ENCODE results near the gene SH3TC1. TPM values are rescaled to one million over a fixed set of nuclear protein-coding genes. Genes with fewer than 3 reads are reported as not detected.

Gene SH3TC1
- total RNA-seq, 2 experiments from 2014 or later = 28.5 to 28.8 TPM

GRCh38 chr4:8197521-8197920, 1.6 kb upstream of the SH3TC1 start:
- Mint-ChIP-seq H3K27me3 (no peaks in the 10 kb centered on the region), H3K4me3 (no peak overlapping the region), H3K36me3 (no peaks in the 10 kb centered on the region), H3K9me3 (no peaks in the 10 kb centered on the region), H3K4me1 (ENCODE audit: low read depth) (peaks cover 35% of the 10 kb centered on the region), H3K27ac (no peak overlapping the region)
- no peak for DNase-seq
- POLR2A ChIA-PET = no interaction called here
- CTCF ChIA-PET = interaction anchor here (1.6 to 2.6 kb wide), 2 partner anchors 21 to 44 kb away, joined by 4 to 17 read pairs; no protein-coding TSS in a partner anchor
- intact Hi-C loops (cut with micrococcal nuclease) = loop anchor here (5.0 kb wide), 1 partner anchor 40 kb away; the partner anchor contains the start of gene ABLIM2

- DNase-seq = no peak
- CTCF ChIA-PET = interaction anchor here (0.9 to 2.6 kb wide), 4 partner anchors 19 to 44 kb away, joined by 3 to 17 read pairs (median 4); no protein-coding TSS in a partner anchor
- Mint-ChIP-seq H3K27ac (peak overlapping the region; percentile 60), H3K4me3 (peak overlapping the region; percentile 83), H3K9me3 (no peaks in the 10 kb centered on the region), H3K27me3 (no peaks in the 10 kb centered on the region), H3K4me1 (ENCODE audit: low read depth) (peaks cover 40% of the 10 kb centered on the region), H3K36me3 (no peaks in the 10 kb centered on the region)
- POLR2A ChIA-PET = interaction anchor here (0.6 to 2.0 kb wide), 6 partner anchors 23 to 221 kb away, joined by 3 to 8 read pairs (median 4); partner anchors contain the start of gene ABLIM2
- intact Hi-C loops (cut with micrococcal nuclease) = loop anchor here (5.0 kb wide), 1 partner anchor 41 kb away; the partner anchor contains the start of gene ABLIM2
Measured at GRCh38 chr4:8198206-8198905, 734 bp upstream of the SH3TC1 start.

- Mint-ChIP-seq H3K9me3 (no peaks in the 10 kb centered on the region), H3K27ac (peak overlapping the region; percentile 81), H3K36me3 (no peaks in the 10 kb centered on the region), H3K4me3 (peak overlapping the region; percentile 83), H3K27me3 (no peaks in the 10 kb centered on the region), H3K4me1 (ENCODE audit: low read depth) (peaks cover 42% of the 10 kb centered on the region)
- CTCF ChIA-PET = interaction anchor here (1.1 to 2.6 kb wide), 2 partner anchors 23 to 36 kb away, joined by 3 to 17 read pairs; no protein-coding TSS in a partner anchor
- DNase-seq = peak; percentile 54
- POLR2A ChIA-PET = interaction anchor here (1.4 to 2.0 kb wide), 5 partner anchors 21 to 220 kb away, joined by 3 to 8 read pairs (median 5); partner anchors contain the start of gene ABLIM2
- intact Hi-C loops (cut with micrococcal nuclease) = loop anchor here (1.0 to 5.0 kb wide), 3 partner anchors 21 to 42 kb away; partner anchors contain the start of gene ABLIM2
Measured at GRCh38 chr4:8199594-8200301, 658 bp downstream of the SH3TC1 start.

GRCh38 chr4:8200302-8200975, 1.3 kb downstream of the SH3TC1 start:
- DNase-seq = peak; percentile 62
- H3K27ac Mint-ChIP-seq = peak overlapping the region; percentile 81
- H3K36me3 Mint-ChIP-seq = no peaks in the 10 kb centered on the region
- intact Hi-C loops (cut with micrococcal nuclease) = loop anchor here (2.0 kb wide), 1 partner anchor 20 kb away; no protein-coding TSS in a partner anchor
- H3K4me3 Mint-ChIP-seq = peak overlapping the region; percentile 83
- no peaks in the 10 kb centered on the region for H3K27me3 Mint-ChIP-seq
- peaks cover 42% of the 10 kb centered on the region for H3K4me1 Mint-ChIP-seq (ENCODE audit: low read depth)
- ChIA-PET CTCF (interaction anchor here (2.6 kb wide), 1 partner anchor 24 kb away, joined by 17 read pairs; no protein-coding TSS in a partner anchor), POLR2A (interaction anchor here (1.8 to 2.0 kb wide), 2 partner anchors 28 to 219 kb away, joined by 7 to 8 read pairs; no protein-coding TSS in a partner anchor)
- no peaks in the 10 kb centered on the region for H3K9me3 Mint-ChIP-seq

- intact Hi-C loops (cut with micrococcal nuclease) = loop anchor here (2.0 kb wide), 1 partner anchor 19 kb away; no protein-coding TSS in a partner anchor
Measured at GRCh38 chr4:8201321-8201781, 2.3 kb downstream of the SH3TC1 start.

GRCh38 chr4:8202108-8203051, 3.3 kb downstream of the SH3TC1 start:
- CTCF ChIA-PET = interaction anchor here (1.1 to 1.7 kb wide), 3 partner anchors 26 to 40 kb away, joined by 5 to 7 read pairs (median 7); no protein-coding TSS in a partner anchor
- H3K9me3 Mint-ChIP-seq = no peaks in the 10 kb centered on the region
- DNase-seq = no peak
- peaks cover 42% of the 10 kb centered on the region for H3K4me1 Mint-ChIP-seq (ENCODE audit: low read depth)
- H3K27me3 Mint-ChIP-seq = no peaks in the 10 kb centered on the region
- H3K4me3 Mint-ChIP-seq = no peak overlapping the region
- intact Hi-C loops (cut with micrococcal nuclease) = no loop called here
- POLR2A ChIA-PET = interaction anchor here (1.5 kb wide), 1 partner anchor 19 kb away, joined by 4 read pairs; no protein-coding TSS in a partner anchor
- H3K27ac Mint-ChIP-seq = no peak overlapping the region
- H3K36me3 Mint-ChIP-seq = peaks cover 1% of the 10 kb centered on the region

More at GRCh38 chr4:8201321-8201781, 2.3 kb downstream of the SH3TC1 start:
- H3K36me3 Mint-ChIP-seq = peaks cover 1% of the 10 kb centered on the region
- peak overlapping the region; percentile 81 for H3K27ac Mint-ChIP-seq
- peak; percentile 73 for DNase-seq
- no peaks in the 10 kb centered on the region for H3K27me3 Mint-ChIP-seq
- H3K4me1 Mint-ChIP-seq (ENCODE audit: low read depth) = peaks cover 42% of the 10 kb centered on the region
- no peaks in the 10 kb centered on the region for H3K9me3 Mint-ChIP-seq
- peak overlapping the region; percentile 83 for H3K4me3 Mint-ChIP-seq
- CTCF ChIA-PET = interaction anchor here (1.1 to 1.7 kb wide), 2 partner anchors 25 to 41 kb away, joined by 7 read pairs; no protein-coding TSS in a partner anchor
- POLR2A ChIA-PET = interaction anchor here (1.5 kb wide), 1 partner anchor 20 kb away, joined by 4 read pairs; no protein-coding TSS in a partner anchor

- no peak overlapping the region for H3K27ac Mint-ChIP-seq
- ChIA-PET CTCF (interaction anchor here (1.4 kb wide), 1 partner anchor 26 kb away, joined by 5 read pairs; no protein-coding TSS in a partner anchor), POLR2A (no interaction called here)
- H3K4me3 Mint-ChIP-seq = no peak overlapping the region
- H3K36me3 Mint-ChIP-seq = peaks cover 1% of the 10 kb centered on the region
- DNase-seq = no peak
- no peaks in the 10 kb centered on the region for H3K9me3 Mint-ChIP-seq
- H3K27me3 Mint-ChIP-seq = no peaks in the 10 kb centered on the region
- intact Hi-C loops (cut with micrococcal nuclease) = no loop called here
- H3K4me1 Mint-ChIP-seq (ENCODE audit: low read depth) = peaks cover 42% of the 10 kb centered on the region
Measured at GRCh38 chr4:8203052-8203401, 3.9 kb downstream of the SH3TC1 start.

- POLR2A ChIA-PET = no interaction called here
- Mint-ChIP-seq H3K4me3 (no peak overlapping the region), H3K27ac (no peak overlapping the region), H3K9me3 (no peaks in the 10 kb centered on the region), H3K4me1 (ENCODE audit: low read depth) (peaks cover 35% of the 10 kb centered on the region), H3K27me3 (no peaks in the 10 kb centered on the region), H3K36me3 (peaks cover 1% of the 10 kb centered on the region)
- intact Hi-C loops (cut with micrococcal nuclease) = no loop called here
- CTCF ChIA-PET = interaction anchor here (1.4 kb wide), 1 partner anchor 27 kb away, joined by 5 read pairs; no protein-coding TSS in a partner anchor
- no peak for DNase-seq
Measured at GRCh38 chr4:8203817-8204216, 4.7 kb downstream of the SH3TC1 start.

GRCh38 chr4:8204576-8205227, 5.6 kb downstream of the SH3TC1 start:
- no peak overlapping the region for H3K4me3 Mint-ChIP-seq

GRCh38 chr4:8205241-8205707, 6.2 kb downstream of the SH3TC1 start:
- no peaks in the 10 kb centered on the region for H3K27me3 Mint-ChIP-seq
- no peak overlapping the region for H3K27ac Mint-ChIP-seq
- intact Hi-C loops (cut with micrococcal nuclease) = no loop called here
- no peaks in the 10 kb centered on the region for H3K9me3 Mint-ChIP-seq
- H3K4me3 Mint-ChIP-seq = no peak overlapping the region
- ChIA-PET CTCF (interaction anchor here (1.2 kb wide), 1 partner anchor 29 kb away, joined by 4 read pairs; no protein-coding TSS in a partner anchor), POLR2A (no interaction called here)
- DNase-seq = no peak
- peaks cover 29% of the 10 kb centered on the region for H3K4me1 Mint-ChIP-seq (ENCODE audit: low read depth)
- H3K36me3 Mint-ChIP-seq = peaks cover 1% of the 10 kb centered on the region

More at GRCh38 chr4:8204576-8205227, 5.6 kb downstream of the SH3TC1 start:
- no peaks in the 10 kb centered on the region for H3K27me3 Mint-ChIP-seq
- intact Hi-C loops (cut with micrococcal nuclease) = no loop called here
- no peak for DNase-seq
- H3K9me3 Mint-ChIP-seq = no peaks in the 10 kb centered on the region
- H3K36me3 Mint-ChIP-seq = peaks cover 1% of the 10 kb centered on the region
- H3K4me1 Mint-ChIP-seq (ENCODE audit: low read depth) = peaks cover 30% of the 10 kb centered on the region
- ChIA-PET POLR2A (no interaction called here), CTCF (interaction anchor here (1.2 kb wide), 1 partner anchor 28 kb away, joined by 4 read pairs; no protein-coding TSS in a partner anchor)
- no peak overlapping the region for H3K27ac Mint-ChIP-seq

Measured in activated CD4-positive, alpha-beta memory T cell treated with anti-CD3 and anti-CD28 coated beads for 36 hours (primary cell).